GM21447 (cell line): ENCODE results near the gene NPHP4.
A peak's percentile ranks its signal among the peaks of the same experiment; 100 is the strongest.

ENCODE experiments used
- ATAC-seq: cut with Tn5 transposase; IDR thresholded peaks from one replicate; pipeline ENCODE4 v1.9.1; 2021; ENCODE audit not compliant: unreplicated experiment

Gene NPHP4

GRCh38 chr1:5991381-5992025 lies 722 bp downstream of the NPHP4 start:
- ATAC-seq: peak; percentile 16

GRCh38 chr1:5990913-5991312 lies 1.3 kb downstream of the NPHP4 start:
- no peak for ATAC-seq

- ATAC-seq: no peak
These were observed 2.4 kb downstream of the NPHP4 start for GRCh38 chr1:5989731-5990271.

GRCh38 chr1:5989286-5989605 lies 3.0 kb downstream of the NPHP4 start:
- no peak for ATAC-seq

GRCh38 chr1:5988596-5989285 lies 3.5 kb downstream of the NPHP4 start:
- no peak for ATAC-seq

GRCh38 chr1:5986018-5986417 lies 6.2 kb downstream of the NPHP4 start:
- no peak for ATAC-seq

GRCh38 chr1:5985250-5985649 lies 7.0 kb downstream of the NPHP4 start:
- ATAC-seq: no peak

- ATAC-seq: no peak
These were observed 8.7 kb downstream of the NPHP4 start for GRCh38 chr1:5983361-5984103.

- ATAC-seq: no peak
These were observed 9.4 kb downstream of the NPHP4 start for GRCh38 chr1:5982868-5983267.

- no peak for ATAC-seq
These were observed 9.9 kb downstream of the NPHP4 start for GRCh38 chr1:5982276-5982675.

GRCh38 chr1:5981009-5981380 lies 11.2 kb downstream of the NPHP4 start:
- no peak for ATAC-seq

GRCh38 chr1:5980314-5981008 lies 11.8 kb downstream of the NPHP4 start:
- ATAC-seq: no peak

- no peak for ATAC-seq
These were observed 12.5 kb downstream of the NPHP4 start for GRCh38 chr1:5979536-5980313.

GRCh38 chr1:5978452-5978851 lies 13.8 kb downstream of the NPHP4 start:
- no peak for ATAC-seq

- no peak for ATAC-seq
These were observed 14.5 kb downstream of the NPHP4 start for GRCh38 chr1:5977494-5978444.

- no peak for ATAC-seq
These were observed 15.3 kb downstream of the NPHP4 start for GRCh38 chr1:5976726-5977493.

GRCh38 chr1:5976231-5976630 lies 16.0 kb downstream of the NPHP4 start:
- ATAC-seq: no peak

- ATAC-seq: no peak
These were observed 16.9 kb downstream of the NPHP4 start for GRCh38 chr1:5975133-5975880.
